Trophoblast cell (in vitro differentiated cells and primary cell): ENCODE results near the gene TUBA3E.
"Not testable (repeated sequence)": the region's sequence is repeated elsewhere in the genome, so short reads cannot be mapped to it uniquely, and the experiment has no call there.

Experiments
- DNase-seq, 2 donors: peaks; one replicate each; pipeline ENCODE4 v3.0.0-alpha.2; 2016
- H2AFZ ChIP-seq: 2 replicates; pipeline ENCODE4 v1.6.1; 2013; ENCODE audit warnings: low read length, moderate library complexity, mild to moderate bottlenecking; ENCODE audit not compliant: insufficient read depth, poor library complexity
- H2AK5ac ChIP-seq: 2 replicates; pipeline ENCODE4 v1.6.1; 2013; ENCODE audit warnings: mild to moderate bottlenecking, low read length
- H2BK120ac ChIP-seq: 2 replicates; pipeline ENCODE4 v1.6.1; 2013; ENCODE audit warnings: low read length, mild to moderate bottlenecking, moderate library complexity; ENCODE audit not compliant: insufficient read depth, poor library complexity
- H2BK12ac ChIP-seq: 2 replicates; pipeline ENCODE4 v1.6.1; 2013; ENCODE audit warnings: mild to moderate bottlenecking, low read length, moderate library complexity
- H2BK5ac ChIP-seq: 2 replicates; pipeline ENCODE4 v1.6.1; 2013; ENCODE audit warnings: low read length, low read depth, moderate library complexity, mild to moderate bottlenecking; ENCODE audit not compliant: poor library complexity
- H3K14ac ChIP-seq: 2 replicates; pipeline ENCODE4 v1.6.1; 2013; ENCODE audit warnings: mild to moderate bottlenecking, low read length
- H3K18ac ChIP-seq: 2 replicates; pipeline ENCODE4 v1.6.1; 2013; ENCODE audit warnings: mild to moderate bottlenecking, low read length
- H3K23ac ChIP-seq: 2 replicates; pipeline ENCODE4 v1.6.1; 2013; ENCODE audit warnings: low read length
- H3K27ac ChIP-seq: 2 replicates; pipeline ENCODE4 v1.5.1; 2013; ENCODE audit warnings: low read depth, mild to moderate bottlenecking, inconsistent platforms, low read length, moderate library complexity
- H3K27me3 ChIP-seq: 2 replicates; pipeline ENCODE4 v1.6.1; 2013; ENCODE audit warnings: inconsistent platforms, mild to moderate bottlenecking, low read length, moderate library complexity; ENCODE audit not compliant: insufficient read depth
- H3K36me3 ChIP-seq, 2 experiments: 1 replicate in 1 of 2; 2 replicates in 1 of 2; pipeline ENCODE4 v1.6.1; 2013; ENCODE audit warnings: low read length in 2 of 2, mild to moderate bottlenecking in 2 of 2, moderate library complexity in 1 of 2; ENCODE audit not compliant: insufficient read depth in 2 of 2, control insufficient read depth in 1 of 2
- H3K4ac ChIP-seq: 2 replicates; pipeline ENCODE4 v1.6.1; 2013; ENCODE audit warnings: low read depth, mild to moderate bottlenecking, low read length, moderate library complexity
- H3K4me1 ChIP-seq, 2 experiments: 1 replicate in 1 of 2; 2 replicates in 1 of 2; pipeline ENCODE4 v1.6.1; 2013; ENCODE audit warnings: low read length in 2 of 2, mild to moderate bottlenecking in 2 of 2, moderate library complexity in 1 of 2; ENCODE audit not compliant: insufficient read depth in 2 of 2, control insufficient read depth in 1 of 2
- H3K4me2 ChIP-seq: 2 replicates; pipeline ENCODE4 v1.6.1; 2013; ENCODE audit warnings: inconsistent platforms, mild to moderate bottlenecking, low read length, moderate library complexity
- H3K4me3 ChIP-seq: 2 replicates; pipeline ENCODE4 v1.5.1; 2013; ENCODE audit warnings: mild to moderate bottlenecking, low read depth, low read length, inconsistent platforms
- H3K79me1 ChIP-seq: one replicate; pipeline ENCODE4 v1.6.1; 2013; ENCODE audit warnings: low read length
- H3K79me2 ChIP-seq: 2 replicates; pipeline ENCODE4 v1.6.1; 2013; ENCODE audit warnings: low read length, mild to moderate bottlenecking; ENCODE audit not compliant: control insufficient read depth, insufficient read depth, poor library complexity
- H3K9ac ChIP-seq: 2 replicates; pipeline ENCODE4 v1.6.1; 2013; ENCODE audit warnings: mild to moderate bottlenecking, low read length
- H3K9me3 ChIP-seq: 2 replicates; pipeline ENCODE4 v1.6.1; 2013; ENCODE audit warnings: low read depth, mild to moderate bottlenecking, control low read depth, inconsistent platforms, low read length; ENCODE audit not compliant: insufficient read depth
- H4K12ac ChIP-seq: 2 replicates; pipeline ENCODE4 v1.6.1; 2013; ENCODE audit warnings: low read depth, mild to moderate bottlenecking, low read length, moderate library complexity
- H4K8ac ChIP-seq: 2 replicates; pipeline ENCODE4 v1.6.1; 2013; ENCODE audit warnings: low read depth, mild to moderate bottlenecking, low read length, moderate library complexity
- H4K91ac ChIP-seq: one replicate; pipeline ENCODE4 v1.6.1; 2013; ENCODE audit warnings: low read depth, mild to moderate bottlenecking, low read length, moderate library complexity
- WGBS: extraction: QIAGEN DNeasy Blood & Tissue Kit; methylation state at CpG from one replicate; pipeline ENCODE4 v1.1.7; 2013; ENCODE audit warnings: missing lambda C conversion rate; ENCODE audit not compliant: insufficient read length, insufficient coverage; ENCODE audit errors: extremely low coverage; 5-methylcytosine and 5-hydroxymethylcytosine counted together

Gene TUBA3E

GRCh38 chr2:130180404-130181324, 17.6 kb downstream of the TUBA3E start:
- peak overlapping the region; percentile 85 for H3K4me2 ChIP-seq
- H3K4me1 ChIP-seq, H2BK12ac ChIP-seq, H3K9me3 ChIP-seq, H3K27me3 ChIP-seq, H3K23ac ChIP-seq: not testable (repeated sequence)
- H4K91ac ChIP-seq: peak overlapping the region; percentile 91
- H3K18ac ChIP-seq: peak overlapping the region; percentile 97
- no CpG with 5 or more reads among the region's 38 CpGs for WGBS
- H4K8ac ChIP-seq: peak overlapping the region; percentile 100
- H3K4ac ChIP-seq: peak overlapping the region; percentile 96
- H3K79me2 ChIP-seq: peaks cover 22% of the 10 kb centered on the region
- DNase-seq: peak in 1 of 2 donors; percentile 37
- peak overlapping the region; percentile 89 for H3K14ac ChIP-seq
- peak overlapping the region; percentile 98 for H2AFZ ChIP-seq
- peak overlapping the region; percentile 95 for H4K12ac ChIP-seq
- peak overlapping the region; percentile 80 for H2BK5ac ChIP-seq
- H2BK120ac ChIP-seq: peak overlapping the region; percentile 92
- H3K27ac ChIP-seq: peak overlapping the region; percentile 42
- H3K4me3 ChIP-seq: peak overlapping the region; percentile 96
- H3K9ac ChIP-seq: peak overlapping the region; percentile 94
- peak overlapping the region; percentile 97 for H2AK5ac ChIP-seq
- H3K36me3 ChIP-seq: peaks cover 16% of the 10 kb centered on the region in 2 experiments
- H3K79me1 ChIP-seq: peaks cover 12% of the 10 kb centered on the region

GRCh38 chr2:130174866-130175265, 23.4 kb downstream of the TUBA3E start:
- not testable (repeated sequence) for H3K18ac ChIP-seq, H2BK120ac ChIP-seq, H2BK12ac ChIP-seq, H3K79me2 ChIP-seq, H3K9ac ChIP-seq, H3K27ac ChIP-seq, H3K4ac ChIP-seq, H4K91ac ChIP-seq, H2AFZ ChIP-seq, H3K27me3 ChIP-seq, H3K23ac ChIP-seq, H3K4me1 ChIP-seq, H4K12ac ChIP-seq, H3K4me3 ChIP-seq, H3K9me3 ChIP-seq, H2BK5ac ChIP-seq, H4K8ac ChIP-seq, H3K14ac ChIP-seq, DNase-seq, H3K79me1 ChIP-seq, H3K4me2 ChIP-seq, H2AK5ac ChIP-seq
- H3K36me3 ChIP-seq: peaks cover 35 to 54% of the 10 kb centered on the region in 2 experiments
- WGBS: no CpG with 5 or more reads among the region's 5 CpGs

- H3K4ac ChIP-seq: no peak overlapping the region
- H3K18ac ChIP-seq: no peak overlapping the region
- H3K79me1 ChIP-seq: no peaks in the 10 kb centered on the region
These were observed 28.3 kb downstream of the TUBA3E start for GRCh38 chr2:130169896-130170295.

GRCh38 chr2:130169163-130169562, 29.1 kb downstream of the TUBA3E start:
- H3K27me3 ChIP-seq, H3K79me1 ChIP-seq, H4K12ac ChIP-seq, H3K4me1 ChIP-seq, H2BK5ac ChIP-seq, H4K8ac ChIP-seq, DNase-seq, H3K27ac ChIP-seq, H3K79me2 ChIP-seq, H3K23ac ChIP-seq, H3K14ac ChIP-seq, H2BK12ac ChIP-seq, H3K18ac ChIP-seq, H3K9me3 ChIP-seq, H2BK120ac ChIP-seq, H3K9ac ChIP-seq, H3K4me2 ChIP-seq, H3K4ac ChIP-seq, H2AK5ac ChIP-seq, H3K4me3 ChIP-seq, H2AFZ ChIP-seq, H4K91ac ChIP-seq: not testable (repeated sequence)
- H3K36me3 ChIP-seq: peaks cover 59 to 72% of the 10 kb centered on the region in 2 experiments
- WGBS: no CpG with 5 or more reads among the region's 3 CpGs

More at GRCh38 chr2:130169896-130170295, 28.3 kb downstream of the TUBA3E start:
- Histone ChIP-seq H2BK5ac (no peak overlapping the region), H4K91ac (no peak overlapping the region), H2AFZ (no peak overlapping the region), H3K27ac (no peak overlapping the region), H3K27me3 (no peaks in the 10 kb centered on the region), H4K12ac (no peak overlapping the region), H3K36me3 (peaks cover 56 to 72% of the 10 kb centered on the region in 2 experiments), H3K4me3 (no peak overlapping the region), H2AK5ac (no peak overlapping the region), H2BK12ac (no peak overlapping the region), H3K79me2 (no peaks in the 10 kb centered on the region), H2BK120ac (no peak overlapping the region), H3K9me3 (no peaks in the 10 kb centered on the region), H3K14ac (no peak overlapping the region), H3K4me2 (no peak overlapping the region), H3K9ac (no peak overlapping the region), H3K4me1 (no peaks in the 10 kb centered on the region), H4K8ac (no peak overlapping the region), H3K23ac (no peak overlapping the region)
- WGBS: no CpG with 5 or more reads among the region's 7 CpGs
- no peak for DNase-seq
